Esophagus squamous epithelium (tissue), 5 donors: ENCODE measurements around the gene NMUR1. TPM values are rescaled to one million over a fixed set of nuclear protein-coding genes. Genes with fewer than 3 reads are reported as not detected.
"Not testable (repeated sequence)": the region's sequence is repeated elsewhere in the genome, so short reads cannot be mapped to it uniquely, and the experiment has no call there.

Experiments used
- DNase-seq: peaks from one replicate; lab custom pipeline; 2025; lab: John Stamatoyannopoulos, UW
- H3K27ac ChIP-seq, 4 donors: fragments of 200-600 bp; sonication (generic); one replicate each; pipeline ENCODE4 v1.5.1; 2016 to 2019; ENCODE audit warnings: mild to moderate bottlenecking in 1 of 4
- H3K27me3 ChIP-seq, 4 donors: fragments of 200-600 bp; sonication (generic); 1 replicate in 3 of 4; 2 replicates in 1 of 4; pipeline versions ENCODE4 v1.5.1 to v1.6.0; 2017 to 2021; ENCODE audit warnings: antibody characterized with exemption in 1 of 4
- H3K36me3 ChIP-seq, 3 donors: fragments of 200-600 bp; sonication (generic); one replicate each; pipeline ENCODE4 v1.5.1; 2016 to 2019
- H3K4me1 ChIP-seq, 3 donors: fragments of 200-600 bp; sonication (generic); one replicate each; pipeline ENCODE4 v1.5.1; 2017 to 2019
- H3K4me3 ChIP-seq, 4 donors: fragments of 200-600 bp; sonication (generic); 1 replicate in 3 of 4; 2 replicates in 1 of 4; pipeline ENCODE4 v1.5.1; 2016 to 2019; ENCODE audit warnings: mild to moderate bottlenecking in 2 of 4, moderate library complexity in 1 of 4
- H3K9me3 ChIP-seq, 3 donors: fragments of 200-600 bp; sonication (generic); one replicate each; pipeline ENCODE4 v1.5.1; 2016 to 2019
- POLR2A ChIP-seq, 4 donors: fragments of 450-650 bp; IDR thresholded peaks; one replicate each; pipeline ENCODE4 v1.6.1; 2017; ENCODE audit warnings: antibody characterized with exemption in 4 of 4, mild to moderate bottlenecking in 4 of 4, moderate library complexity in 3 of 4
- WGBS, 2 donors: methylation state at CpG; one replicate each; pipeline ENCODE4 v1.1.5; 2018; 5-methylcytosine and 5-hydroxymethylcytosine counted together
- intact Hi-C: fragments of 100-400 bp; cut with DNase I; formaldehyde crosslinking; loops from one replicate; pipeline ENCODE4 v1.15.0; 2022
- total RNA-seq, 4 donors: library from RNA; depleted of rRNA; stranded (reverse); fragments of >200 nt; gene quantifications; one replicate each; pipeline ENCODE4 v1.1.0, GENCODE V29; 2016
- TF ChIP-seq, protein P1 (sequence below), 6 experiments: fragments of 450-650 bp in 4 of 6; fragments of 200-600 bp in 2 of 6; sonication (generic) in 2 of 6; IDR thresholded peaks; one replicate each; pipeline ENCODE4 v1.5.1; 2016 to 2019; ENCODE audit warnings: antibody characterized with exemption in 6 of 6, mild to moderate bottlenecking in 4 of 6, moderate library complexity in 4 of 6
- donor health status: DM: yes; HTN: yes; CAD: no.

NMUR1 gene
- total RNA-seq, 4 donors from 2014 or later = 0.15 to 1.5 TPM; not detected in 2

DNA sequence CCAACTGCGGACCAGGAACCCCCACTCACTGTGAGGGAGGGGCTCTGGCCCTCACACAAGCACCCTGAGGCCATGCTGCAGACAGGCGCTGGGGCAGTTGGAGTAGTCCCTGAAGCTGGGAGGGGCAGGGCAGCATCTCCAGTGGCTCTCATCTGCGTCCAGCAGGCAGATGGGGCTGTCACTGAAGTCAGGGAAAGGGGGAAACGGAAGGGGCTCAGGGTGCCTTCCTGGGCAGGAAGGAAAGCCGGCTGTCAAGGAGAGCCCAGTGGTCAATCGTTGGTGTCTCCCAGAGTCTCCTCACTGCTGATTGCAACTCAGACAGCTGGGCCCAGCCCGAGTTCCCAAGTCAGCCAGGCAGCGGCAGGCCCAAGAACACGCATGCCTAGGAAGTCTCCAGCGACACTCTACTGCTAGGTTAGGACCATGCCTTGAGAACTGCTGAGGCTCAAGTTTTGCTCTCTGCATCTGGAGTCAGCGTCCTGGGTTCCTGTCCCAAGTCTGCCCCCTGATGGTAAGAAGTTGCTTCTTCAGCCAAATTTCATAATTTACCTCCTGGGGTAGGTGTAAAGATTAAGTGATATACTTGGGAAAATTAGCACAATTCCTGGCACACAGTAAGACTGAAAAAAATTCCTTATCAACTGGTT lies 27.4 kb upstream of the NMUR1 start:
- H3K9me3 ChIP-seq = peaks cover 0 to 7% (median 6%) of the 10 kb centered on the region in 3 donors
- H3K4me3 ChIP-seq = no peak overlapping the region
- peaks cover 6 to 25% (median 14%) of the 10 kb centered on the region in 3 donors for H3K4me1 ChIP-seq
- 15 to 29% methylated on average over 4 to 10 of the region's 11 CpGs for WGBS, 2 donors
- H3K36me3 ChIP-seq = no peaks in the 10 kb centered on the region
- TF ChIP-seq, protein P1, sequence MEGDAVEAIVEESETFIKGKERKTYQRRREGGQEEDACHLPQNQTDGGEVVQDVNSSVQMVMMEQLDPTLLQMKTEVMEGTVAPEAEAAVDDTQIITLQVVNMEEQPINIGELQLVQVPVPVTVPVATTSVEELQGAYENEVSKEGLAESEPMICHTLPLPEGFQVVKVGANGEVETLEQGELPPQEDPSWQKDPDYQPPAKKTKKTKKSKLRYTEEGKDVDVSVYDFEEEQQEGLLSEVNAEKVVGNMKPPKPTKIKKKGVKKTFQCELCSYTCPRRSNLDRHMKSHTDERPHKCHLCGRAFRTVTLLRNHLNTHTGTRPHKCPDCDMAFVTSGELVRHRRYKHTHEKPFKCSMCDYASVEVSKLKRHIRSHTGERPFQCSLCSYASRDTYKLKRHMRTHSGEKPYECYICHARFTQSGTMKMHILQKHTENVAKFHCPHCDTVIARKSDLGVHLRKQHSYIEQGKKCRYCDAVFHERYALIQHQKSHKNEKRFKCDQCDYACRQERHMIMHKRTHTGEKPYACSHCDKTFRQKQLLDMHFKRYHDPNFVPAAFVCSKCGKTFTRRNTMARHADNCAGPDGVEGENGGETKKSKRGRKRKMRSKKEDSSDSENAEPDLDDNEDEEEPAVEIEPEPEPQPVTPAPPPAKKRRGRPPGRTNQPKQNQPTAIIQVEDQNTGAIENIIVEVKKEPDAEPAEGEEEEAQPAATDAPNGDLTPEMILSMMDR (IDR thresholded peaks at IDR 0.05) = peak; percentile 30 to 82 (median 47)
- TF ChIP-seq POLR2A (IDR thresholded peaks at IDR 0.05) = no peak
- no peaks in the 10 kb centered on the region for H3K27me3 ChIP-seq
- H3K27ac ChIP-seq = peak overlapping the region in 3 of 4 donors; percentile 21 to 64 (median 57)
- DNase-seq = peak; percentile 14
- intact Hi-C loops = loop anchor here (10.0 kb wide), 1 partner anchor 73 kb away; no protein-coding TSS in a partner anchor

- intact Hi-C loops = loop anchor here (10.0 kb wide), 1 partner anchor 72 kb away; no protein-coding TSS in a partner anchor
- H3K4me3 ChIP-seq = no peak overlapping the region
- TF ChIP-seq, protein P1 (IDR thresholded peaks at IDR 0.05) = no peak
- TF ChIP-seq POLR2A (IDR thresholded peaks at IDR 0.05) = no peak
- H3K36me3 ChIP-seq = no peaks in the 10 kb centered on the region
- no peak for DNase-seq
- 78 to 94% methylated on average over 3 to 6 of the region's 7 CpGs for WGBS, 2 donors
- H3K27ac ChIP-seq = peak overlapping the region in 2 of 4 donors; percentile 57 to 64
- peaks cover 6 to 25% (median 14%) of the 10 kb centered on the region in 3 donors for H3K4me1 ChIP-seq
- peaks cover 0 to 11% (median 8%) of the 10 kb centered on the region in 3 donors for H3K9me3 ChIP-seq
- H3K27me3 ChIP-seq = no peaks in the 10 kb centered on the region
These were observed 26.7 kb upstream of the NMUR1 start for GRCh38 chr2:231556981-231557380.

DNA sequence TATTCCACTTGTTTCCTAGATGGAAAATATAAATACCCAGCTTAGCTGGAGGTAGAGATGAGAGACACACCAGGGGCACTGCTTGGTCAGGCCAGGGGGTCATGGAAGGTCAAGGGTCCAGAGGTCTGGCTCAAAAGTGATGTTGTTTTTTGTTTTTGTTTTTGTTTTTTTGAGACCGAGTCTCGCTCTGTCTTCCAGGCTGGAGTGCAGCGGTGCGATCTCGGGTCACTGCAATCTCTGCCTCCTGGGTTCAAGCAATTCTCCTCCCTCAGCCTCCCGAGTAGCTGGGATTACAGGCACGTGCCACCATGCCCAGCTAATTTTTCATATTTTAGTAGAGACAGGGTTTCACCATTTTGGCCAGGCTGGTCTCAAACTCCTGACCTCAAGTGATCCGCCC lies 26.3 kb upstream of the NMUR1 start:
- DNase-seq, H3K27ac ChIP-seq, H3K27me3 ChIP-seq, H3K36me3 ChIP-seq, H3K4me3 ChIP-seq: not testable (repeated sequence)
- WGBS, 2 donors = 87 to 89% methylated on average over 7 to 8 of the region's 8 CpGs
- H3K9me3 ChIP-seq = peaks cover 0 to 11% (median 8%) of the 10 kb centered on the region in 3 donors
- intact Hi-C loops = loop anchor here (10.0 kb wide), 1 partner anchor 72 kb away; no protein-coding TSS in a partner anchor
- peaks cover 6 to 25% (median 14%) of the 10 kb centered on the region in 3 donors for H3K4me1 ChIP-seq

GRCh38 chr2:231554748-231555545 lies 24.7 kb upstream of the NMUR1 start:
- H3K4me3 ChIP-seq = peak overlapping the region in 2 of 4 donors; percentile 27 to 53
- intact Hi-C loops = loop anchor here (10.0 kb wide), 1 partner anchor 70 kb away; no protein-coding TSS in a partner anchor

GRCh38 chr2:231554327-231554726 lies 24.1 kb upstream of the NMUR1 start:
- intact Hi-C loops = loop anchor here (10.0 kb wide), 1 partner anchor 70 kb away; no protein-coding TSS in a partner anchor
- DNase-seq = no peak
- Histone ChIP-seq H3K27ac (peak overlapping the region; percentile 61 to 88 (median 75)), H3K27me3 (no peaks in the 10 kb centered on the region), H3K9me3 (peaks cover 0 to 11% (median 8%) of the 10 kb centered on the region in 3 donors), H3K4me1 (peaks cover 6 to 25% (median 14%) of the 10 kb centered on the region in 3 donors), H3K4me3 (peak overlapping the region in 2 of 4 donors; percentile 27 to 53), H3K36me3 (no peaks in the 10 kb centered on the region)
- 54 to 55% methylated on average over 7 to 8 of the region's 8 CpGs for WGBS, 2 donors
- no peak for TF ChIP-seq POLR2A (IDR thresholded peaks at IDR 0.05)
- TF ChIP-seq, protein P1 (IDR thresholded peaks at IDR 0.05) = no peak

More at GRCh38 chr2:231554748-231555545, 24.7 kb upstream of the NMUR1 start:
- H3K27me3 ChIP-seq = no peaks in the 10 kb centered on the region
- peaks cover 6 to 25% (median 14%) of the 10 kb centered on the region in 3 donors for H3K4me1 ChIP-seq
- H3K9me3 ChIP-seq = peaks cover 0 to 11% (median 8%) of the 10 kb centered on the region in 3 donors
- peak overlapping the region; percentile 61 to 88 (median 75) for H3K27ac ChIP-seq
- no peak for TF ChIP-seq POLR2A (IDR thresholded peaks at IDR 0.05)
- TF ChIP-seq, protein P1 (IDR thresholded peaks at IDR 0.05) = no peak
- DNase-seq = no peak
- WGBS, 2 donors = 52 to 69% methylated on average over 9 to 14 of the region's 14 CpGs
- H3K36me3 ChIP-seq = no peaks in the 10 kb centered on the region
